Stimulated activated CD4-positive, alpha-beta T cell treated with anti-CD3 and anti-CD28 coated beads, TNF-alpha, amount 100 ng/mL, for 1 hour (primary cell): ENCODE measurements around the gene TDRD12.

Experiments
- DNase-seq, 3 donors: peaks; one replicate each; pipeline ENCODE4 v3.0.0-alpha.2; 2020; ENCODE audit warnings: low read depth in 3 of 3, low spot score in 1 of 3

The TDRD12 gene, protein sequence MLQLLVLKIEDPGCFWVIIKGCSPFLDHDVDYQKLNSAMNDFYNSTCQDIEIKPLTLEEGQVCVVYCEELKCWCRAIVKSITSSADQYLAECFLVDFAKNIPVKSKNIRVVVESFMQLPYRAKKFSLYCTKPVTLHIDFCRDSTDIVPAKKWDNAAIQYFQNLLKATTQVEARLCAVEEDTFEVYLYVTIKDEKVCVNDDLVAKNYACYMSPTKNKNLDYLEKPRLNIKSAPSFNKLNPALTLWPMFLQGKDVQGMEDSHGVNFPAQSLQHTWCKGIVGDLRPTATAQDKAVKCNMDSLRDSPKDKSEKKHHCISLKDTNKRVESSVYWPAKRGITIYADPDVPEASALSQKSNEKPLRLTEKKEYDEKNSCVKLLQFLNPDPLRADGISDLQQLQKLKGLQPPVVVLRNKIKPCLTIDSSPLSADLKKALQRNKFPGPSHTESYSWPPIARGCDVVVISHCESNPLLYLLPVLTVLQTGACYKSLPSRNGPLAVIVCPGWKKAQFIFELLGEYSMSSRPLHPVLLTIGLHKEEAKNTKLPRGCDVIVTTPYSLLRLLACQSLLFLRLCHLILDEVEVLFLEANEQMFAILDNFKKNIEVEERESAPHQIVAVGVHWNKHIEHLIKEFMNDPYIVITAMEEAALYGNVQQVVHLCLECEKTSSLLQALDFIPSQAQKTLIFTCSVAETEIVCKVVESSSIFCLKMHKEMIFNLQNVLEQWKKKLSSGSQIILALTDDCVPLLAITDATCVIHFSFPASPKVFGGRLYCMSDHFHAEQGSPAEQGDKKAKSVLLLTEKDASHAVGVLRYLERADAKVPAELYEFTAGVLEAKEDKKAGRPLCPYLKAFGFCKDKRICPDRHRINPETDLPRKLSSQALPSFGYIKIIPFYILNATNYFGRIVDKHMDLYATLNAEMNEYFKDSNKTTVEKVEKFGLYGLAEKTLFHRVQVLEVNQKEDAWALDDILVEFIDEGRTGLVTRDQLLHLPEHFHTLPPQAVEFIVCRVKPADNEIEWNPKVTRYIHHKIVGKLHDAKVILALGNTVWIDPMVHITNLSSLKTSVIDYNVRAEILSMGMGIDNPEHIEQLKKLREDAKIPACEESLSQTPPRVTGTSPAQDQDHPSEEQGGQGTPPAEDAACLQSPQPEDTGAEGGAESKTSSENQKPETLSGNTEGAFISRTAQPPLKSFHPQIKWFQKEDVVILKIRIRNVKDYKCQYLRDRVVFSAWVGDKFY (N-terminal part only)

DNA sequence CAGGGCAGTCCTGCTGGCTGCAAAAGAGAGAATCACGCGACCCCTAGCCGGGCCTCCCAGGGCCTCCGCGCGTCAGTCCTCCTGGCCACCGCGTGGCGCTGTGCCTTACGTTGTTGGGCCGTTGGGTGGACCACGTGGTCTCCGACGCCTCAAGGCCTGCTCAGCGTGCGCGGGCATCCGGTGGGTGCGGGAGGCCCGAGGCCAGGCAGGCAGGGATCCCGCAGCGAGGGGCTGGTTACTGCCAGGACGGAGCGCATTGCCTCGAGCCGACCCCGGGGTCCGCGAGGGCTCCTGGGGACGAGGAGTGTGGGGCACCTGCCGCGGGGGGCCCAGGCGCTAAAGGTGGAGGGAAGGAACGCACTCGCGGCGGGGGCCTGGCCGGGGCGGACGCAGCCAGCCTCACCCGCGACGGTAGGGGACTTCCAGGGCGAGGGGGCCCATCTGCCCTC is at the start of gene TDRD12:
Gene TDRD12 (plus strand): TSS at position 157 of the 449 bp plus-strand sequence. CDS start 306 bp downstream, outside the sequence.
- no peak for DNase-seq

DNA sequence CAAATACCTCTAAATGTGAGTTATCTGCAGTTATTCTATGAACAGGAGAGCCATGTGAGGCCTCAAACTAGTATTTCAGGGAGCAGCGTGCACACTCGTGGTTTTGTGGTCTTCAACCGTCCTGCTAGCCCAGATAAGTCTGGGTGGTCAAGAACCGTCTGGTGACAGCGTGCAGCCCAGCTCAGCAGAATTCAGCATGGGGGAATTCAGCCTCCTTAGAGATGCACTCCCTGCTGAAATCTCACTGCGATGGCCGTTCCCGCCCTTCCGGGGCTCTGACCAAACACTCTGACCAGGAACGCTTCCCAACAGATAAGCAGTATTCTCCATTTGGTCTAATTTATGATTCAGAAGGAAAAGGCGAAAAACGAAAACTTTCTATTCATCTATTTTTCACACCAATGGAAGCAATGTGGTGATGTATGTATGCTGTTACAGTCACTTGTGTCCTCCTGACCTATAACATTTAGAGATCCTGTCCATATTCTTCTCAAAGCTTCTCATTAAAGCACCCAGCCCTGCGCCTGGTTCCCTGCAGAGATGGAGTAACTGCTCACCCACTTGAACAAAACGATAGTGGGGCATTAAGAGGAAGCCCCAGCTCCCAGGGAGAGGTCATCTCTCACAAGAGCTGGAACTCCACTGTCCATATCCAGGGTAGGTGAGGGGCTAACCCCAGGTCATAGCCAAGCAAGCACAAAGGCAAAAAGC is 47.5 kb upstream of the TDRD12 start:
- DNase-seq = no peak

DNA sequence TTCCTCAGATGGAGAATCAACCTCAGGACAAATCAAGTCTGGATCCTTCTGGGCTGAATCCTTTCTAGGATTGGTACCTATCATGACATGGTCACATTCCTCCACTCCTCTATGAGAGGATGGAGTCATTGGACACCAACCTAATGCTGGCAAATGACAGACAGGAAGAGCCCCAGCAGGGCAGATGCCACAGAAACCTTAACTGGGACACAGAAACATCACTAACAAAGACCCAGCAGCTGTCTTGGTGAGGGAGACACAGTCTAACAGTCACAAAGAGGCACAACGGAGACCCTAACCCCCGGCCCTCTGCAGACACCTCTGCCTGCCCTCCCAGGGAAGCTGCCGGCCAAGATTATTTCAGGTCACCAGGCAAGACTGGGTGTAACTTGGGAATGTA is 46.7 kb upstream of the TDRD12 start:
- no peak for DNase-seq

DNA sequence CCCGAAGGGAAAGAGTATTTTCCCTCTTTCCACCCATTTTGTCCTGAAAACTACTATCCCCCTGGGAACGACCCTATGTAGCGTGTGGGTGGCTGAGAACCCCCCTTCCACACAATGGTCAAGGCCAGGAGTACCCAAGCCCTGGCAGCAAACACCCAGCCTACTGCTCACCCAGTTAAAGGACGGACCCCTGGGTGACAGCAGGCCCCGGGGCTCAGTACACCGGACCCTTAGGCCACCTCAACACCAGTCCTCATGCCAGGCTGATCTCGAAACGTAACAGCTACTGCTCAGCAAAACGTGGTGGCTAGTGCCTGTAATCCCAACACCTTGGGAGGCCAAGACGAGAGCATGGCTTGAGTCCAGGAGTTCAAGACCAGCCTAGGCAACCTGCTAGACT is 46.0 kb upstream of the TDRD12 start:
- no peak for DNase-seq

DNA sequence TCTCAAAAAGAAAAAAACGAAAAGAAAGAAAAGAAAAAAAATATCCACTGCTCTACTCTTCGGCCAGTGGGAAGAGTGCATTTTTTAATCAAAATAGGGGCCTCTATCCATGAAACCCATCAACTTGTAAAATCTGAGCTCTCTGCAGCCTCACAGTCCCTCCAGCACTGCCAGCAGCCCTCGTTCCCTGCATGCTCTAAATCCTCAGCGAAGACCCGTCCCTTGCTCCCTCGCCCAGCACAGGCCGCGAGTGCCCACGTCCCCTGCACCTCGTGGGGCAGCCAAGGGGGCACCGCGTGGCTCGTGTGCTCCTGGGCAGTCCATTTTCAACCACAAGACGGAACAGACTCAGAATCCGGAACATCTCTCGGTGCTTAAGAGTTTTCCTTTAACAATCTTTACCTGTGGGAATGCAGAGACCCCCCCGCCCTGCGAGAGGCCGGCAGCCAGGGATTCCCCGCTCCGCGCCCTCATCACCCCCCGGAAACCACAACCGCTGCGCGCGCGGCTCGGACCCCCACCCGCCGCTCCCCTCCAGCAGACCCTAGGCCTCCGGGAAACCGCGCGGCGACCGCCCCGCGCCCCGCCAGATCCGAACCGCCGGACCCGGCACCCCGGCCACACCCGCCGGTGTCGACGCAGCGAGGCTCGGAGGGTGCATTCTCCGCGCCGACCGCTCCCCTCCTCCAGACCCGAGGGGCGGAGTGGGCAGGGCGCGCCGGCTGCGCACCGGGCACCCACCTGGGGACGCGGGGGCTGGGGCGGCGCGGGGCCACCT is 45.2 kb upstream of the TDRD12 start:
- no peak for DNase-seq

DNA sequence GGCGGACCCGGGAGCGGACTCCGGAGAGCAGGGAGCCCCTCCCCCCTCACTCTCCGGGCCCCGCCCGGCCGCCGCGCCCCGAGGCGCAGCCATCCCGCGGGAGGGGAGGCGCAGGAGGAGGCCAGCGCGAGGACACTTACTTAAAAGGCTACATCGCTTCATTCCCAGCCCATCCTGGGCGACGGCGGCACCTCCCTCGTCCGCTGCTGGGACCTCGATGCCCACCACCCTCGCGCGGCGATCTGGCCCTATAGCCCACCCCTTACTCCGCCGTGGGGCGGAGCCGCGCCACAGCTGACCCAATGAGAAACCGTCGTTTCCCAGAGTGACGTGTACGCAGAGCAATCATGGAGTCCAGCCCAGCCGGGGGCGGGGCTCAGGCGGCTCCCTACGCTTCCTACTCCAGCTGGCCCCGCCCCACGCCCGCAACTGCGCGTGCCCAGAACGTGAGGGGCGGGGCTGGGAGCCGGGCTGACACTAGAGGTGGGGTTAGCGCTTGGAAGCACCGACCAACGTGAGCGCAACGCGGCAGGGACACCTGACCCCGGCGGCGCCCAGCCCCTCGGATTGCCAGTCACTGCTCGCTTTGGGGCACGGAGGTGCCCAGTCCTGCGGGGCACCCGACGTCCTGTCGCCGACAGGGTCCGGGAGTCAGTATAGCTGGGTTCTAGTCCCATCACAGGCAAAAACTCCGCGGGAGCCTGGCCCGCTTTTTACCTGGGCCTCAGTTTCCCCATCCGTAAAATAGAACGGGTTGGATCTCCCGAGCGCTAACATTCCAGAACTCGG is 44.4 kb upstream of the TDRD12 start, which contains the start of gene ANKRD27:
Gene ANKRD27 (minus strand): TSS at position 250 of the 789 bp plus-strand sequence. CDS start 16,165 bp downstream, outside the sequence.
- DNase-seq = peak; percentile 96 to 98 (median 96)

DNA sequence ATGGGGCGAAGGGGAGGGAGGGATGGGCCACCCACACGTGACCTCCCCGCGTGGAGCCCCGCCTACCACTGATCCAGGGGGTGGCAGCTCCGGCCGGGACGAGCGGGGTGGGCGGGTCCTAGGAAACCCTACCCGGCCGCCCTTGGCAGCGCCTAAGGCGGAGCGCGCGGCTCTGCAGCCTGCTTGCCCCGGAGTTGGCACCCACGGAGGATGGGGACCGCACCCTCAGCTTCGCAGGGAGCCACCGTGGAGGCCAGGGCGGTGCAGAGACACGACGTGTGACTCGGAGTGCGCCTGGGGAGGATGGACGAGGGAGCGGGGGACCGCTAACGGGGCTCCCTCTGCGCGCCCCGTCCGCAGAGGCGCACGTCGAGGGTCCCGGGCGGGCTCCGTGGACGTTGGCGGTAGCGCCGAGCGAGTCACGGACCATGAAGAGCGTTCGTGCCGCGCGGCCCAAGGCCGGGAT is 43.8 kb upstream of the TDRD12 start, which contains the start of gene RGS9BP:
Gene RGS9BP (plus strand): TSS at position 129 of the 466 bp plus-strand sequence. CDS start 416 bp downstream, outside the sequence.
- DNase-seq = peak; percentile 22 to 39 (median 30)

DNA sequence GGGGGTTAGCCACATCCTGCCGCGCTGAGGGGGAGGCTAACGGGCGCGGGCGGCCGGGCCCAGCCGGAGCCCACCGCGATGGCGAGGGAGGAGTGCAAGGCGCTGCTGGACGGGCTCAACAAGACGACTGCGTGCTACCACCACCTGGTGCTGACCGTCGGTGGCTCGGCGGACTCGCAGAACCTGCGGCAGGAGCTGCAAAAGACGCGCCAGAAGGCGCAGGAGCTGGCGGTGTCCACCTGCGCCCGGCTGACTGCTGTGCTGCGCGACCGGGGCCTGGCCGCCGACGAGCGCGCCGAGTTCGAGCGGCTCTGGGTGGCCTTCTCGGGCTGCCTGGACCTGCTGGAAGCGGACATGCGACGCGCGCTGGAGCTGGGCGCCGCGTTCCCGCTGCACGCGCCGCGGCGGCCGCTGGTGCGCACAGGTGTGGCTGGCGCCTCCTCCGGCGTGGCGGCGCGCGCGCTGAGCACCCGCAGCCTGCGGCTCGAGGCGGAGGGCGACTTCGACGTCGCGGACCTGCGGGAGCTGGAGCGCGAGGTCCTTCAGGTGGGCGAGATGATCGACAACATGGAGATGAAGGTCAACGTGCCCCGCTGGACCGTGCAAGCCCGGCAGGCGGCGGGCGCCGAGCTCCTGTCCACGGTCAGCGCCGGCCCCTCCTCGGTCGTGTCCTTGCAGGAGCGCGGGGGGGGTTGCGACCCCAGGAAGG is 43.2 kb upstream of the TDRD12 start:
- DNase-seq = peak in 1 of 3 donors; percentile 8

DNA sequence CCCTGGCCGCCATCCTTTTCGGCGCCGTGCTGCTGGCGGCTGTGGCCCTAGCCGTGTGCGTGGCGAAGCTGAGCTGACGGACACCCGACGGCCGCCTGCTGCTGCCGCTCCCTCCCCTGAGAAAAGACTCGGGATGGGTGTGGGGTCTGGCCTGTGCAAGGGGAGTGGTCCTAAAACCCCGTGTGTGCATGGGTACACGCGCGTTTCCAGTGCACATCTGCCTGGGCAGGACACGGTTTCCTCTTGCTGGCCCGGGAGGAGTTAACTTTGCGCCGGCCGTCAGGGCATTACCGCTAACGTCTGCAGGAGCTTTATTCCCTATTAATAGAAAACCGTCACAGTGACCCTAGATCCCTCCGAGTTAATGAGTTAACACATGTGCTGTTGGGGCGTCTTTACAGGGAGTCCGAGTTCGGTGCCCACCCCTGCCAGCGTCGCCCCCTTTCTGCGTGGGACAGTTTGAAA is 42.6 kb upstream of the TDRD12 start:
- DNase-seq = no peak

DNA sequence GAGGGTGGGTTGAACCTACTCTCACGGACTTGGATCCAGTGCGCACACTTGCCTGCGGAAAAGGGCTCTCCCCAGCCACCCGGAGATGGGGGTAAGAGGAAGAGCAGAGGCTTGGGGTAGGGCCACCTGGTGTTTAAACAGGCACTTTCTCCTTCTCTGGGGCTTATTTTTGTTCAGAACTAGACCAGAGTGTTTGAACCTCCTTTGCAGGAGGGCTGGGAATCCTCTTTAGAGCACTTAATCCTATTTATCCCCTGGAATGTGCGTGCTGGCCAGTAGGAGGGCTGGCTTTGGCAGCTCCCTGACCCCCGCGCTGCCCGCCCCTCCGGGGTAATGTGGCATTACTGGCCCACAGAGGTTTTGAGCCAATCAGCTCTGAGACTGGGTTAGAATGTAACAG is 41.9 kb upstream of the TDRD12 start:
- DNase-seq = no peak

DNA sequence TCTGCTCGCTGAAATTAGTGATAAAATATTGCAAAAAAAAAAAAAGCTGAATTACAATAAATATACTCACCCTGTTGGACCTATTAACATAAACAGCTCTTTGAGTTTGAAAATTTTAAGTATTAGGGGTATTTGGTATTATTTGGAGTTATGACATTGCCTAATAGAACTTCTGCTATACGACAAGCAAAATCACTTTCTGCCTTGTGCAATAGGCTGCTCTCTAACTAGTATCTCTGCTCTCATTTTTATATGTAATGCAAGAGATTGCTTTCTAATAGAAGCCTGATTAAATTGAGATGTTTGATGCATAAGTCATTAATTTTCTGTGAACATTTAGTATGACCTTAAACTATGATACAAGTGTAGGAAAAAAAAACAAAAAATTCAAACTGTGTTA is 38.6 kb upstream of the TDRD12 start:
- DNase-seq = no peak

DNA sequence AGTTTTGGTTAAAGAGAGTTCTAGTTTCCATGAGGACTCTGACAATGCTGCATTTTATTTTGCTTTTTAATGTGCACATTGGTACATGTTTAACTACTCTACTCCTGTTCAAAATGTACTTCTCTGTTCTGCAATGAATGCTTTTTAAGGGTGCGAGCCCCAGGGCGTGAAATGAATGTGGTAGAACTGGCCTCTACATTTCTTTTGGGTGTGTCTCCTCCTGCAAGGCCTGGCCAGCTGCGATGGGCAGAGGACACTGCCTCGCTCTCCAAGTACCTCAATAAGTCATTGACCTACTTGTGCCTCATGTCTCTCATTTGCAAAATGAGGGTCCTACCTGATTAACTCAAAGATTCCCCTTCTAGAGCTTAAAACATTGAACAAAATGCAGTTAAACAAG is 37.2 kb upstream of the TDRD12 start:
- DNase-seq = no peak

DNA sequence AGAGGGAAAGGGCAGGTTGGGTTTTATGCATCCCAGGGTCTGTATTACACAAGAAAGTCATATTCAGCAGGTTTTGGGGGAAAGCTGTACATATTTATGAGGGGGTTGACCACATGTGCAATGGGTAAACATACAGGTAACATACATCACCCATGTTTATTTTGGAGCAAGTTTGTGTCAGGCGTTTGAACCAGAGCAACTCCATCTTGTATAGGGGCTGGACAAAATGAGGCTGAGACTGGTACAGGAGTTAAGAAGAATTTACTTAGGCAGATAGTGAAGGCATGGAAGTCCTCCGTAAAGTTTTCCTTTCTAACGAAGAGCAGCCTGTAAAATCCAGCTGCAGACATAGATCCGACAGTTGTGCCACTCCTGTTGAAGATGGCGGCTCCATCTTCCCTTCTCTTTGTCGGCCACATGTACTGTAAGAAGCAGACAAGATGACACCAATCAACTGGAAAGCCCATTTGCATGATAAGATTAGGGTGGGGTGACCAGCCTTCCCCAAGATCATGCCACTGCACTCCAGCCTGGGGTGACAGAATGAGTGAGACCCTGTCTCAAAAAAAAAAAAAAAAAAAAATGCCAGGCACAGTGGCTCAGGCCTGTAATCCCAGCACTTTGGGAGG is 32.6 kb upstream of the TDRD12 start:
- DNase-seq = no peak

DNA sequence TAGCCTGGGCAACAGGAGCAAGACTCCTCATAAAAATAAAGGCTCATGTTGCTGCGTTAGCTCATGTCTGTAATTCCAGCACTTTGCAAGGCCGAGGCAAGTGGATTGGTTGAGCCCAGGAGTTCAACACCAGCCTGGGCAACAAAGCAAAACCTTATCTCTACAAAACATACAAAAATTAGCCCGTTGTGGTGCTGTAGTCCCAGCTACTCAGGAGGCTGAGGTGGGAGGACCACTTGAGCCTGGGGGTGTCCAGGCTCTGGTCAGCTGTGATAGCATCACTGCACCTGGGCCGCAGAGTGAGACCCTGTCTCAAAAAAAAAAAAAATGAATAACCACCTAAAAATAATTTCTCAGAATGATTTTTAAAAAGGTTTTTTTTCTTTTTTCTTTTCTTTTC is 31.9 kb upstream of the TDRD12 start:
- DNase-seq = no peak

DNA sequence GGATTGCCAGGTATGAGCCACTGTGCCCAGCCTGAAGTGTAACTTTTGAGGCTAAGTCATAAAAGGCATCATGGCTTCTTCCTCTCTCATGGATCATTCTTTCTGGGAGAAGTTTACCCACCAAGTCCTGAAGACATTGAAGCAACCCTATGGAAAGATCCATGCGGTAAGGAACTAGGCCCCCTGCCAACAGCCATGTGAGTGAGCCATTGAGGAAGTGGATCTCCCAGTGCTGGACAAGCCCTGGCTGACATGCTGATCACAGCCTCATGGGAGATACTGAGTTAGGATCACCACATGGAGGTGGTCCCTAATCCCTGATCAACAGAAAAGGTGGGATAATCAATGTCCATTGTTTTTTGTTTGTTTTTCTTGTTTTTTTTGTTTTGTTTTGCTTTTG is 31.3 kb upstream of the TDRD12 start:
- DNase-seq = no peak

DNA sequence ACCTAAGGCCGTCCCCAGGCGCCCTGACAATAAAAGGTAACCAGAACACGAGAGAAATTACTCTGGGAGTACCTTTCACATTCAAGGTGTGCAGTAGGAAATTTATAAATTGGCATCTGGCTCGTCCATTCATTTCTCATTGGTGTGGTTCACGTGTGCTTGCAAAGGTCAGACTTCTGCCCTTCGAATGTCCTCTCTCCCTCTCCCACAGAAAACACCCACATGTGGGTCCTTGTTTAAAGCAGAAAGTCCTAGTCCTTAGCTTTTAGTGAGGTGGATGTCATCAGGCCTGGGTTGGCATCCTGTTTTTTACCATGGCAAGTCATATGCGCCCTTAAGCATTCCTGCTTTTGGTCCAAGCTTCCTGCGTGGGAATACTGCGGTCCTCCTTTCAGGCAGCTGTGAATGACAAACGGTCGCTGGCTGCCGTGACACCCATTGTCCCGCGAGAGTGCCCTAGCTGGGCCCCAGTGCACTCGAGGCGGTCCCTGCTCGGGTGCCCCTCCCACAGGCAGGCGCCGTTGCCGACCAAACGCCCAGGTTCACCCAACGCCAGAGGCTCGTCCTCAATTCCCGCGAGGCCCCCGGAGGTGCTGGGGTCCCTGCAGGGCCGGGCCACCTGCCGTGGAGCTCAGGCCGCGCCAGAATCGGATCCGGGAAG is 28.1 kb upstream of the TDRD12 start, which contains the start of gene NUDT19:
Gene NUDT19 (plus strand): TSS at position 531 of the 661 bp plus-strand sequence. CDS start 140 bp downstream, outside the sequence.
- DNase-seq = peak; percentile 32 to 69 (median 43)
